HG03064 (cell line): Measurements from ENCODE around the gene TARS2.

Experiments
- ATAC-seq: cut with Tn5 transposase; IDR thresholded peaks from one replicate; pipeline ENCODE4 v1.9.1; 2021; ENCODE audit warnings: low read depth; ENCODE audit not compliant: unreplicated experiment

Gene TARS2

DNA sequence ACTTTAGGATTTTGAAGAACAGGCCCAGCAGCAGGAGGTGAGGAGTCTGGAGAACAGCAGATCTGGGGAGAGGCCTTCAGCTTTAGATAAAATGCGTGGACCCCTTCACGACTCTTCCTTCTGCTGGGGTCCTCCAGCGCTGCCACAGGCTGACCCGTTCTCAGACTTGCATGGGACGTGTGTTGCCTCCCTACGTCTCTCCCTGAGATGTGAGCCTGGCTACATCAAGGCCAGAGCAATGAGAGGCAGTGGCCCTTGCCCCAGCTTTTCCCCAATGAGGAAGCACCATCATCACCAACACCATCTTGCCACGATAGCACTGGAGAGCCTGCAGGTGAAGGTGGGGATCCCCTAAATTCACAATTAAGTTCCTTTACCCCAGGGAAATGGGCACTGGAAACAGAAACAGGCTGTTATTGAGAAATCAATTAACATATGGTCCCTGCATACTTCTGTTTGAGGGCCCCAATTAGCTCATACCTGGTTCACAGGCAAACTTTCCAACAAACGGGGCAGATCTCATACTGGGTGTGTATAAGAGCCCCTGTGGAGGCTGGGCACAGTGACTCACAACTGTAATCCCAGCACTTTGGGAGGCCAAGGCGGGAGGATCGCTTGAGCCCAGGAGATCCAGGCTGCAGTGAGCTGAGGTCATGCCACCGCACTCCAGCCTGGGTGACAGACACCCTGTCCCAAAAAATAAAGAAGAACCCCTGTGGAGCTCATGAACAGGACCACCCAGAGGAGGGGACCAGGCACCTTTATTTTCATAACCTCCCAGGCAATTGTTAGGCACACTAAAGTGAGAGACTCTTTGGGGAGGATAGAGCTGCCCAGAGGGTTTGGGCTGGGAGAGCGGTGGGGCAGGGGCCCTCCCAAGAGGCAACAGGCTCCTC, 49.9 kb downstream of the TARS2 start:
- ATAC-seq = no peak

DNA sequence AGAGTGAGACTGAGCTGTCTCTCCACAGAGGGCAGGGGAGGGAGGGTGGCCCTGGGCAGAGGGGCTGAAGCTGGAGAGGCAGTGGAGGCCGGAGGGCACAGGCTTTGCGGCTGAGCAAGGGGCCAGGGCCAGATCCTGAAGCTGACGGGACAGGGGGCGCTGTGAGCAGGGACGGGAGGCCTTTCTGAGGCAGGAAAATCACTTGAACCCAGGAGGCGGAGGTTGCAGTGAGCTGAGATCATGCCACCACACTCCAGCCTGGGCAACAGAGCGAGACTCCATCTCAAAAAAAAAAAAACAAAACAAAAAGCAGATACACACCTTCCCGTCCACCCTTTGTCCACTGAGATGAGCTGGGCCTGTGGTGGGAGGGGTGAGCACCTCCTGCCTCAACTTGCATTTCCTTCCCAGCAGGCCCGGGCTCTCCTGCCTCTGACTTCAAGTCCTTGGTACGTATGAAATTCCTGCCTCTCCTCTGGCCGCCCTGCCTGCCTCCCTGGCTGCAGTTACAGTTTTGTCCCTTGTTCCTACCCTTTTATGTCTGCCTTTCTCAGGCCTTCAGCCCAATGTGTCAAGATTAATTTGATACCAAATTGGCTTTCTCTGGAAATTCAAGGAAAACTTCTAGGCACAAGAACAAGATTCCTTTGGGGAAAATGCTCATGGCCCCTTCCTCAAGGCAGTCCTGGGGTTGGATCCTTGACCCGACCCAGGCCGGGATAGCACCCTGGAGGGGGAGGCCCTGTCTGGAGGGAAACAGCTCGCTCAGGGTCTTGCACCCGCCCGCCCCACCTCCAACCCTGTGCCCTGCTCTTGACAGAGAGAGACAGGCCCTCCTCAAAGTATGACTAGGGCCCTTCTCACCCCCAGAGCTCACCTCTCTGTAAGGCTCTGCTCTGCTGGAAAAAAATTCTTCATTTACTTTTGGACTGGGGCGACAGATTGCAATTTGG, 50.8 kb downstream of the TARS2 start:
- no peak for ATAC-seq

- ATAC-seq = no peak
These were observed 56.4 kb downstream of the TARS2 start for GRCh38 chr1:150543500-150544143.

GRCh38 chr1:150544204-150544603, 57.0 kb downstream of the TARS2 start:
- no peak for ATAC-seq

DNA sequence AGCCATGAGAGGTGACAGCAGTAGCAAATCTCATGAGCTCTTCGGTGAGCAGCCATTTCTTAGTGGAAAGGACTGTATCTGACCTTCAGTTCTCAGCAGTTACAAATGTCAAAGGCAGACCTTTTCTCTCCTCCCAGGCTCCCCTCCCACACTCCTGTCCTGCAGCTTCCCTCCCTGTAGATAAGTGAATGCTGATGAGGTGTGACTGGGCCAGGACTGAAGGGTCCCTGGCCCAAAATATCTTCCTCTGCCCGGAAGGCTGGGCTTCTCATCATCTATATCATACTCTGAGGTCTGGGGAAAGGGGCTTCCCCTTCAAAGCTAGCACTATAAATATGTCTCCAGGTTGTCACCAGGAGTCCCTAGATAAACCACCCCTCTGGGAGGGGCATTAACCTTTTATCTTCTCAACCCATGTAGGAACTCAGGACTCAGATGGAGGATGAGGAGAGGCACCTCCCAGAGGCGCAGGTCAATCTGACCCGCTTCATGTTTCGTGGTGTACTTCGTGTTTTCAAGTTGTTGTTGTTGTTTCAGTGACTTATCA, 58.3 kb downstream of the TARS2 start:
- no peak for ATAC-seq

DNA sequence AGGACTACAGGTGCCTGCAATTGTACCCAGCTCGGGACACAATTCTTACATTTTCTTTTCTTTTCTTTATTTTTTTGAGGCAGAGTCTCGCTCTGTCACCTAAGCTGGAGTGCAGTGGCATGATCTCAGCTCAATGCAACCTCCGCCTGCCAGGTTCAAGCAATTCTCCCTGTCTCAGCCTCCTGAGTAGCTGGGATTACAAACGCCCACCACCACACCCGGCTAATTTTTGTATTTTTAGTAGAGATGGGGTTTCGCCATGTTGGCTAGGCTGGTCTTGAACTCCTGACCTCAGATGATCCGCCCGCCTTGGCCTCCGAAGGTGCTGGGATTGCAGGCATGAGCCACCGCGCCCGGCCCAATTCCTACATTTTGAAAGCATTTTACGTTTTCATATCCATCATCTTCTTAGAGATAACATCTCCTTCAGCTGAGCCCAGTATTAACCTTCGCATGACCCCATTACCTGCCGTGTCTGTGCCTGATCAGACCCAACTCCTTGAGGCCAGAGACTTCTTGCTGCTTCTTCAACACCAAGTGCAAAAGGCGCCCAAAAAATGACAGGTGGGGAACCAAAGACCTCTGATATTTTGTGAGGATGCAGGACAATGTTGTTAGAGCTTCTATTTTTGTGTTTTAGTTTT, 59.2 kb downstream of the TARS2 start:
- no peak for ATAC-seq

GRCh38 chr1:150548324-150548631, 61.1 kb downstream of the TARS2 start:
- ATAC-seq = no peak

- no peak for ATAC-seq
These were observed 61.6 kb downstream of the TARS2 start, which contains the start of gene ADAMTSL4 for GRCh38 chr1:150548632-150549495. TSS of gene ADAMTSL4 (plus strand) at chr1:150549408. CDS start at chr1:150552289, 2,881 bp downstream.

DNA sequence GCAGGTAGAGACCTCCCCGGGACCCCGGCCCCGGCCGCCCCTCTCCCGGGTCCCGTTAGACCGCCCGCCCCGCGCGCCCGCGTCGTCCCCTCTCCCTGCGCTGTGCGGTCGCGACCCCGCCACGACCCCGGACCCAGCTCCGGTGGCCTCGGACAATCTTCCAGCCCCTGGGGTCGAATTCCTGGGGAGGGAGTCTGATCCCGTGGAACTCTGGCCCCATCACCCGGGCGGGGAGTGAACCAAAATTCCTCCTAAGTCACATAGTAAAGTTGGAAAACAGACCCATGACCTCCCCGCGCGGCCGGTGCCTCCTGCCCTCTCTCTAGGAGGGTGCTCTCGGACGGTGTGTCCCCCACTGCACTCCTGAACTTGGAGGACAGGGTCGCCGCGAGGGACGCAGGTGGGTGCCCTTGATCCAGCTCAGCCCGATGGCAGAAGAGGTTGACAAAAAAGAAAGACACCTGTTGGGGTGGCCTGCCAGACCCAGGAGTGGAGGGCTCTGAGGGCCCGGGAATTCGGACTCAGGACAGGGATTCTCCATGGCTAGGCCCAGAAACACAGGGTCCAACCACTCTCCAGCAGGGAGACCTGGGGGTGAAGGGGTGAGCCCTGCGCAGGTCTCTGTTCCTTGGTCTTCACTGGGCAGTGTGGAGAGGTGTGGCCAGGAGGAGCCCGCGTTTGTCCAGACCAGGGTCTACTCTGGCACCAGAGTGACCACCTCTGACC, 62.4 kb downstream of the TARS2 start:
- ATAC-seq = no peak

- ATAC-seq = no peak
These were observed 63.2 kb downstream of the TARS2 start for GRCh38 chr1:150550222-150551050.

- ATAC-seq = no peak
These were observed 64.0 kb downstream of the TARS2 start for GRCh38 chr1:150551051-150551783.

DNA sequence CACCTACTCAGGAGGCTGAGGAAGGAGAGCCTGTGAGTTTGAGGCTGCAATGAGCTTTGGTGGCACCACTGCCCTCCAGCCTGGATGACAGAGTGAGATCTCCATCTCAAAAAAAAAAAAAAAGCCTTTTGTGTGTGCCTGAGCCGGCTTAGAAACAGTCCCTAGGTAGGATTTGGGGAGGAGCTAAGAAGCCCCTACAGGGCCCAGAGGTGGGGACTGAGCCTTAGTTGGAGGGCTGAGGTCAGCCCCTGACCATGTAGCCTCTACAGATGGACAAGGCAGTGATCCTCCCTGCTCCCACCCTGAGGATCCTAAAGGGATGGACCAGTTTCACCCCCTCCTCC, 64.5 kb downstream of the TARS2 start:
- no peak for ATAC-seq

DNA sequence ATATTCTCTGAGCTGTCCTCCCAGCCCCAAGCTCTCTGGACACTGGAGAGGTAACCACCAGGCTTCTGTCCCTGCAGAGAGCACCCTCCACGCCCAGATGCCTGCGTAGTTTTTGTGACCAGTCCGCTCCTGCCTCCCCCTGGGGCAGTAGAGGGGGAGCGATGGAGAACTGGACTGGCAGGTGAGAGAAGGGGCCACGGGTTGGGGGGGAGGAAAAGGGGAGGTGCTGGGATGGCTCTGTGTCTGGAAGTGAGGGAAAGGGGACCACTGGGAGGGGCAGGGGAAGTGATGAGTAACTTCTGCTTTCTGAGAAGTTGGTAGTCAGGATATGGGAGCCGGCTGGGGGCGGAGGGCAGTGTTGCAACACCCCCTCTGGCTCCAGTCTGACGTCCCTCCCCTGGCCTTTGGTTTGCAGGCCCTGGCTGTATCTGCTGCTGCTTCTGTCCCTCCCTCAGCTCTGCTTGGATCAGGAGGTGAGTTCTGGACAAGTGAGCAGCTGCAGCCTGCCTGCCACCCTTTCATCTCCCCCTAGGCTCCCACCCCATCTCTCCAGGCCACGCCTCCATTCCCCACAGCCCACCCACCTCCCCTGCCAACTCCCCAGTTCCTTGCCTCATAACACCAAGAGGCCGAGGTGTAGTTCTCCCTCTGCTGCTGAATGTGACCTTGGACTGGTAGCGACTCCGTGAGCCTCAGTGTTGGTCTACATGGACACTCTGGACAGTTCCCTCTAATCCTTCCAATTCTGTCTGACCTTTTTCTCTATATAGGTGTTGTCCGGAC, 65.1 kb downstream of the TARS2 start:
- no peak for ATAC-seq

DNA sequence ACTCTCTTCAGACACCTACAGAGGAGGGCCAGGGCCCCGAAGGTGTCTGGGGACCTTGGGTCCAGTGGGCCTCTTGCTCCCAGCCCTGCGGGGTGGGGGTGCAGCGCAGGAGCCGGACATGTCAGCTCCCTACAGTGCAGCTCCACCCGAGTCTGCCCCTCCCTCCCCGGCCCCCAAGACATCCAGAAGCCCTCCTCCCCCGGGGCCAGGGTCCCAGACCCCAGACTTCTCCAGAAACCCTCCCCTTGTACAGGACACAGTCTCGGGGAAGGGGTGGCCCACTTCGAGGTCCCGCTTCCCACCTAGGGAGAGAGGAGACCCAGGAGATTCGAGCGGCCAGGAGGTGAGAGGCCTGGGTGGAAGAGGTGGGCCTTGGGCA, 65.7 kb downstream of the TARS2 start:
- no peak for ATAC-seq

- no peak for ATAC-seq
These were observed 66.3 kb downstream of the TARS2 start for GRCh38 chr1:150553392-150554085.

DNA sequence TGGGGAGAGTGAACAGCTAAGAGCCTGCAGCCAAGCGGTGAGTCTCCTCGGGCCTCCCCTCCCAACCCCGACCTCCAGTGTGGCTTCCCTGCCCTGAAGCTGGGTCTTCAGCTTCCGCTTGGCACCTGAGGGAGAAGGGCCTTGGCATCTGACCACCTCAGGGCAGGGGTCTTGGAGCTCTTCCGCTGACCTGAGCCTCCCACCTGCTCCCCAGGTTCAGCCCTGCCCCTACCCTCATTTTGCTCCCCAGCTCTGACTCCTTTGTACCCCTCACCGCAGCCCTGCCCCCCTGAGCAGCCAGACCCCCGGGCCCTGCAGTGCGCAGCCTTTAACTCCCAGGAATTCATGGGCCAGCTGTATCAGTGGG, 66.8 kb downstream of the TARS2 start:
- ATAC-seq = no peak
